GM11168 (cell line): ENCODE data around the gene ARHGAP1.
"Not testable (repeated sequence)": the region's sequence is repeated elsewhere in the genome, so short reads cannot be mapped to it uniquely, and the experiment has no call there.

Experiments used
- in situ Hi-C: fragments of 300-500 bp; cut with MboI; formaldehyde crosslinking; loops from one replicate; pipeline ENCODE4 v1.12.0; 2022; ENCODE audit warnings: low sequenced_read_pairs; ENCODE audit not compliant: unreplicated experiment

The ARHGAP1 gene

DNA sequence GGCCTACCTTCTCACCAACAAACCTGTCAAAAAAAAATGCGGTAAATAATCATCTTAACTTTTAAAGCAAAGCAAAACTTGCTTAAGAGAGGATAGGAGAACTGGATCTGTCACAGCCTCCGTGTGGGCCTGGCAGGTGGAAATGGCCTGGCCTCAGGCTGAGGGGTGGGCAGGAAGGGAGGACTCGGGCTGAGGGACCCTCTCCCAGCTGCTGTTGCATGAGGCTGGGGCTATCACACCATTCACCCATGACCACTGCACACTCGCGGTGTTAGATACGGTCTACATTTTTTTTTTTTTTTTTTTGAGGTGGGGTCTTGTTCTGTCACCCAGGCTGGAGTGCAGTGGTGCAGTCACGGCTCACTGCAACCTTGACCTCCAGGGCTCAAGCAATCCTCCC lies 24.5 kb downstream of the ARHGAP1 start:
- in situ Hi-C loops, result no loop called here

DNA sequence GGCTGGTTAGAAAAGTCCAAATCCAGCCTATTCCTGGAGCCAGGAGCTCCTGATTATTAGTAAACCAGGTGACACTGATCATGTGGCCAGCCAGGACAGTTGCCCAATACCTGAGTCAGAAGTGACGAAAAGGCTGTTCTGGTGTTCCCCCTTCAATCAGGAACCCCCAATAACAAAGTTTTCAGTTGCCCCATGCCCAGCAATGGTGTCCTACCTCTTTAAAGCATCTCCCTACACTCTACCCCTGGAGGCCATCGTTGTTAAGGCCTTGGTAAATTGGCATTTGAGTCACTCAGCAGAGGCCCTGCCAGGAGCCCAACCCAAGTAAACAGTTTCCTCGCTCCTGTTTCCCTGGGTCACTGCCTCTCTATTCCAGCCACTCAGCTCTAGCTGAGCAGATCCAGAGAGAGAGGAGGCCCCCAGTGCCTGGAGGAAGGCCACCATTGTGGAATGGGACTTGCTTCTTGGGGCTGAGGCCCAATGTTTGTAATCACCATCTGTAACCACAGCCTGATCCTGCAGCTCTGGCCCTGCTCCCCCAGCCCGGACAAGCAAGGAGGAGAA lies 25.0 kb downstream of the ARHGAP1 start:
- in situ Hi-C loops, result no loop called here

DNA sequence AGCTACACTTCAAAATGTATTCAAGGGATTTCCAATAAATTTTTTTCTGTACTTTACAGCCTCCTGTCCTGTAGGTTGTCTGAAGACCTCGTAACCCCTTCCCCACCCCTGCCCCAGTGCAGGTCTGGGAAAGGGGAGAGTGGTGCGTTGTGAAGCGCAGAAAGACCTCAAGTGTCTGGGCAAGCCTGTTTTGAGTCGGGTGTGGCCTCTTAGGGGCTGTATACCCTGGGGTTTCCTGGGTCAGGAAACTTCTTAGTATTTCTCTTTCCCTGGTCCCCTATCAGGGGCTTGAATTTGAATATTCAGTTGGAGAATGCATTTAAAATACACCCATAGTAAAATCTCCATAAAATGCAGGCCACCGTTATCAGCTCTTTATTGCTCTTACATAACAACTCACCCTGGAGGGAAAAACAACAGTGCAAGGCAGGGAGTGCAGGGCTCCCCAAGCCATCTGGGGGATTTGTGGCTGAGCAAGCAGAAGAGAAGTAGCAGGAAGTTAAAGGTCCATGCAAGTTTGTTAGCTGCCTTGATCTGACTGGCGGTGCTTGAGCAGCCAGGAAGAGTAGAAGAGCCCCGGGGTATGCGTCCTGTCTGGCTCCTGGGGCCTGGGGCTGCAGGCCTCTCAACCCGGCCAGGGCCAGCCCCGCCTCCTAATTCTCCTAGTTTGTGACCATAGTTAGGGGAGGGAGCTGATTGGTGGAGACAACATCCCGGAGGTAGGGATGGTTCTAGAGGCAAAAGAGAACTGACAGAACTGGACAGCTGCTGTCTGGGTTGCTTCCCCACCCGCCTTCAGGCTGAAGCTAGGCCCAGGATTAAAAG lies 25.7 kb downstream of the ARHGAP1 start:
- in situ Hi-C loops, result no loop called here

DNA sequence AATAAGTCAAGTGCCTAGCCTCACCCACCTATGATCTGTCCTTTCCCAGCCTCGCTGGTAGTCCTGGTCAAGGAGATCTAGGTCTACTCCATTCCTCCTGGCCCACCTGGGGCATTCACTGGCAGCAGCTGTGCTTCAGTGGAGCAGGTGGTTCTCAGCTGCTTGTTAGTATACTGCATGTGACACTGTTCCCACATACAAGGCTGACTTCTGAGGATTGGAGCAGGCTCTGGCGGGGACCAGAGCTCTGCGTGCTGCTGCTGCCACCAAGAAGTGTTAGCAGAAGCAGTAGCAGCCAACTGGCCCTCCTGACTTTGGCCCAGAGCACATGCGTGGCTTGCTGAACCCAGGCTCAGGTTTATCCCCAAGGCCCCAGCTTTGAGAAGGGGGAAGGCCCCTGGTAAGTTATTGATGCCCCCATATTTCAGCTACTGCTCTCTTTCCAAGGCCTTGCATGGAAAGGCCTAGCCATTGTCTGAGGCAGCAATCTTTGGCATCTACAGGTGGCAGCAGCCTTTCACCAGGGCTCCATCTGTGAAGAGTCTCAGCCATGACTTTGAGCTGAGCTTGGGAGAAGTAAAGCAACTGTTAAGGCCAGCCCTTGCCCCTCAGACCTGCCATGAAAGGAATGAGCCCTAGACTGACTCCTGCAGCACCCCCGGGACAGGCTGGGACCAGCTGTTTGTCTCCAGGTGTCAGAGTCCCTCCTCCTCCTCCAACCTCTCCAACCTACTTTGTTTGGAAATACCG lies 26.5 kb downstream of the ARHGAP1 start:
- in situ Hi-C loops, result no loop called here

DNA sequence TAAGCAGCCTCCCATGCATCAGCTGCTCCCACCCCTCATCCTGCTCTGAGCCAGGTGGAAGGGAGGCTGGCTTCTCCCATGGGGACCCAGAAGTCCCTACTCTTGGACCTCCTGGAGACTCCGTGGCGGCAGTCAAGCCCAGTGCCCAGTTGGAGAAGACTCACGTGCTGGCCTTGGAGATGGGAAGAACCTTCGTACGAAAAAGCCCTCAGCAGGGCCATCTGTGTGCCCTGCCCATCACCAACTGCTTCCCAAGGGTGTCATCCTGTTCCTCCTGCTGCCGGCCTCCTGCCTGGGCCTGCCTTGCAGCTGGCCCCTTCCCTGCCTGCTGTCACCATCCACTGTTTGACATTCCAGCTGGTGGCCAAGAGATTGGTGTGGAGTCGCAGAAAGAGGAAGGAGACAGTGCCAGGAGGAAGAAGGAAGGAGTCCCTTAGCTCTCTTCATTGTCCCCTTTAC lies 28.0 kb downstream of the ARHGAP1 start:
- in situ Hi-C loops, result no loop called here

DNA sequence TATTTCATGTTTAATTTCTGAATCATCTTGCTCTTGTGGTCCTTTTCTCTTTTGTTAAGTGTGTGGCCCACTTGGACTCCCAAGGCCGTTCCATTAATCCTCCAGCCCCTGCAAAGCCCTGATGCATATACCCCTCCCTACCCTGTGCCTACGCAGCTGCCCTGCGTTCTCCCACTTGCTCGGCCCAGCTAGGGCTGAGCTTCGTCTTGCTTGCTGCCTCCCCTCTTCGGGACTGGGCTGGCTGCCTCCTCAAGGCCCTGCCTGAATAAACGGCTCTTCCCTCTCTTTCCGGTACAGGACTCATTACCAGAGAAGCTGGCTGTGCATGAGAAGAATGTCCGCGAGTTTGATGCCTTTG lies 28.5 kb downstream of the ARHGAP1 start:
- in situ Hi-C loops, result no loop called here

DNA sequence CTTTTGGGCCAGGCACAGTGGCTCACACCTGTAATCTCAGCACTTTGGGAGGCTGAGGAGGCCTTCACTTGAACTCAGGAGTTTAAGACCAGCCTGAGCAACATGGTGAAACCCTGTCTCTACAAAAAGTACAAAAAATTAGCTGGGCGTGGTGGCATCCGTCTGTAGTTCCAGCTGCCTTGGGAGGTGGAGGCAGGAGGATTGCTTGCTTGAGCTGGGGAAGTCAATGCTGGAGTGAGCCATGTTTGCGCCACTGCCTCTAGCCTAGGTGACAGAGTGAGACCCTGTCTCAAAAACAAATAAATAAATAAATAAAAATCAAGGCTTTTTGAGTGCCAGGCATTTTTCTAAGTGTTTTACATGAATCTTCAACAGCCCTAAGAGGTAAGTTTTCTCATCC lies 29.9 kb downstream of the ARHGAP1 start:
- in situ Hi-C loops, result not testable (repeated sequence)

DNA sequence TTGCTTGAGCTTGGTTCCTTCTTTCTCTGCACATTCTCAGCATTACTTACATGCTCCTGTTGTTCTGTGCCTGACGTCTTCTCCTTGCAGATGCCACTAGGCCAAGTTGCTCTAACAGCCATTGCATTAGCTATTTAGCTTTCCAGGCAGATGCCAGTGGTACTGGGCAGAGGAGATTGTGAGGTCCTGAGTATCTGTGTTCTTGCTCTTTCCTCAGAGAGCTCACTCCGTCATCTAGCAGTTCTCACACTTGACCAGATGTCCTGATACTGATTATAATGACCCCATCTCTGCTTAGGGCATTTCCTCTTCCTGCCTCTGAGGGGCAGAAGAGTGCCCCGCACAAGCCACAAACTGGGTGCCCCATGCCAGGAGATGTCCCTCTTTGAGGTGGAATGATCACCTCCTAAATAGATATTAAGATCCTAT lies 30.7 kb downstream of the ARHGAP1 start:
- in situ Hi-C loops, result no loop called here

DNA sequence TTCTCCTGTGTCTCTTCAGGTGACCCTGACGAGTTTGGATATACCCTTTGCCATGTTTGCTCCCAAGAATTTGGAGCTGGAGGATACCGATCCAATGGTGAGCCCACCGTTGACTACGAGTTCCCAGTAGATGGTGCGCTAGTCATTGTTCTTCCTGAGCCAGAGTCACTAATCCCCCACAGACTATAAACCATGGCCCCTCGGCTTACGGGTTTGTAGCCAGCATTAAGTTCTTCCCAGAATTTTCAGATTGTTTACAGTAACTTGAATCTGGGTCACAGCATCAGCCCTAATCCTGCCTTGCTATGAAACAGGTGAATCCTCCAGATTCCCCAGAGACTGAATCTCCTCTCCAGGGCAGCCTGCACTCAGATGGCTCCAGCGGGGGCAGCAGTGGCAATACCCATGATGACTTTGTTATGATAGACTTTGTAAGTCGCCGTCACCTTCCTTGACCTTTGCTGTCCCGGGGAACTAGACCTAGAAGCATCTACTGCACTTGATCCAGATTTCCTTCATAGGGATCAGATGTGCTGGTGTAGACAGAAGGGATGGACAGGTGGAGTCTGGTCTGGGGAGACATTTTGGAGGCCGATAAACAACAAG lies 31.8 kb downstream of the ARHGAP1 start:
- in situ Hi-C loops, result no loop called here

DNA sequence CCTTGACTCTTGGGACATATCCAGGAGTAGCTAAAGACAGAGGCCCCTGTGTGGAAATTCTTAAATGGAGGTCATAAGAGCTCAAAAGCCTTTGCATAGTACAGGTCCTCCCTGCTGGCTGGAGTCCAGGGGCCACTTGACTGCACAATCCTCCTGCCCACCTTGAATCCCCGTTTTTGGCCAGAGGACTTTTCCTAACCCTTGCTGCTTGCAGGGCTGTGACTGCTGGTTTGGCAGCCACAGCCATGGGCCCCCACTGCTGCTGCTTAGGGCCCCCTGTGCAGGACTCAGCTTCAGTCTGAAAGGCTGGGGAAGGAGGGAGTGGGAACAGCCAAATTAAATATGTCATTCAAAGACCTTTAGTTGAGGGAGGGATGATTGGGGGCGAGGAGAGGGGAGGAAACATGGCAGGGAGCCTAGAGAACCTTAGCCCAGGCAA lies 33.4 kb downstream of the ARHGAP1 start:
- in situ Hi-C loops, result no loop called here

DNA sequence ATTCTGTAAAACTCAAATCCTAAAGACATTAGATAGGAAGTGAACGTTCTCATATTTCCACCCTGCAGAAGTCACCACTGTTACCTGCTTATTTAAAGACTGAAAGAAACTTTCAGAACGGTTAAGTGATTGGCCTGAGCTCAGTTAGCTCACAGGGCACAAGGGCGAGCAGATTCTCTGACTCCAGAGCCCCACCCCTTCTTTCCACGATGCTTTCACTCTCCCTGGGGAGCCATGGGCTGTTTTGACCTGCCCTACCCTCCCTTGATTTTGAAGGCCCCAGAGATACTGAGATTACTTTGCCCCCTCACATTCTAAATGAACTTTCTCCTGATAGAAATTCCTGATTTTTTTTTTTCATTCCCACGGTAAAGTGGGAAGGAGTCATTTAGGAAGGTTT lies 33.9 kb downstream of the ARHGAP1 start:
- in situ Hi-C loops, result no loop called here

DNA sequence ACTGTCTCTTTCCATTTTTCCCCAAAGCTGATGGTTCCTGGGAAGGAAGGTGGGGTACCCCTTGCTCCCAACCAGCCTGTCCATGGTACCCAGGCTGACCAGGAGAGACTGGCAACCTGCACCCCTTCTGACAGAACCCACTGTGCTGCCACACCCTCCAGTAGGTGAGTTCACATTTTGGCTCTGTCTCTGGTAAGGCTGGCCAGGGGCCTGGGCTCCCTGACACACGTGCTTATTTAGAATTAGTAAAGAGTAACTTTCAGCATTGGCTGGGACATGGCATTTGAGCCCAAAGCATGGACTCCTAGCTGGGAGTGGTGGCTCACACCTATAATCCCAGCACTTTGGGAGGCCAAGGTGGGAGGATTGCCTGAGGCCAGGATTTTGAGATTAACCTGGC lies 35.1 kb downstream of the ARHGAP1 start:
- in situ Hi-C loops, result no loop called here

DNA sequence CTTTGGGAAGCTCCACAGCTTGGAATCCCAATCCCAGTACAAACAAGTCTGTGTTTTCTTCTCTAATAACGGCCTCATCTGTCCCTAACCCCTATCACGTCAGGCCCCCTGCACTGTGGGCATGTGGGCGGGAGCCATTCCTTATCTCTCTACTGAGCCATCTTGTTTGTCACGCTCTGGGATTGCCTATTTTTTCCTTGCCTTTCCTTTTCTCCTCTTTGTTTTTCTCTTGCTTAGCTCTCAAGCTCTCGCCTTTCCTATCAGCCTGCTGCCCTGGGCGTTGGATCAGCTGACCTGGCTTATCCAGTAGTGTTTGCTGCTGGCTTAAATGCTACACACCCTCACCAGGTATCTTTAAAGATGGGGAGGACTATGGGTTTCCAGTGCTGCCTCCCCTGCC lies 35.8 kb downstream of the ARHGAP1 start:
- in situ Hi-C loops, result no loop called here

DNA sequence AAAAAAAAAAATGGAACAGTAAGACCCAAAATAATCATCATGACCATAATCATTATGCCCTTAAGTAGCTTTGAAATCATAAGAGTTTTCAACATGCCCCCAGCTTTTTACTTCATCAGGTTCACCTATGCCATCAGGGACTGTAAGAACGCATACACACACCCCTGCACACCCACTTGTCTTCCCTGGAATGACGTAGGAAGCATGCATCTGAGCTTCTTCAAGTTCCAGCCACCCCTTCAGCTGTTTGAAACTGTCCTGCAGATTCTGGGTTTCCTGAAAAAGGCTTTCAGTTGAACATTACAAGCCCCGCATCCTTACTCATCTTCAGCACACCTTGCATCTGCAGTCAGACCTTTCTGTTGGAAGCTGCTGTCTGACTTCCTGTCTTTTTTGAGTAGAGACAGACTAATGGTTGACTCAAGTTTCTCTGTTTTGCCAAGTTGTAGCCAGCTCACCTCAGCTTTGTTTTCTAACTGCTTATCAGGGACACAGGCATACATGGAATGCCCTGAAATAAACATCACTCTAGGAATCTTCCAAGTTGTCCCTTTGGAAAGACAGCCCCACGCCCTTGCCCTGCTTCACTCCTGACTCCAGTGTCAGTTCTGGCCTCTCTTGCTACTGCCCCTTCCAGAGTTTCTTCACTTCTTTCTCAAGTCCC lies 37.0 kb downstream of the ARHGAP1 start:
- in situ Hi-C loops, result no loop called here

DNA sequence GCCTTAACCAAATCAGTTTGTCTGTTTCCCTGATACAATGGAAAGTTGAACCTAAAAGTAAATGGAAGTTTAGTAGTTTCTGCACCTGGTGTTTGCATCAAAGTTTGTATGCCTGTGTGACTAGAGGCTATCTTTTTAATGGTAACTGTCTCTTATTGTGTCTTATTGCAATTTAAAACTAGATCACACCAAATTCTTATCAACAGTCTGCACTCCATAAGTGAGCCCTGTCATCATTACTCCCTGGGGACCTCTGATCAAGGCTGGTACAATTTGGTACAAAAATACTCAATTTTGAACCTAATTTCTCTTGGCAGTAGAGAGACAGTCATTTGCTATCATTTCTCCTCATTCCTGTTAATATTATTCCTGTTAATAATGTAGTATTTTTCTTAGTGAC lies 38.1 kb downstream of the ARHGAP1 start:
- in situ Hi-C loops, result no loop called here

DNA sequence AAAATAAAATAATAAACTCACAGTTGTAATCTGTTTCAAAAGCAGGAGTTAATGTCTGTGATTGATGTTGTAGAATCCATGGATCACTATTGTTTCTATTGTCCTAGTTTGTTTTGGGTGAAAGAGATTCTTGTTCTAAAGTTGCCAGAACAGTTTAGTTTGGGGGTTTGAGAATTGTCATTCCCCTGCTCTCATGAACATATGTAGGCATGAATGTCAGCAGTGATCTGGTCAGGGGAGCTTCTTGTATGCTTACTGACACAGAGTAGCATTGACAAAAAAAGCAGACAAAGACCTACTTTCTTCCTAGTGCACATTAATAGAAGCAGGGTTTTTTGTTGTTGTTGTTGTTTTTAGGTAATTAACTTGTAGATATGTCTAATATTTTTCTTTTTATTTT lies 38.6 kb downstream of the ARHGAP1 start:
- in situ Hi-C loops, result no loop called here

DNA sequence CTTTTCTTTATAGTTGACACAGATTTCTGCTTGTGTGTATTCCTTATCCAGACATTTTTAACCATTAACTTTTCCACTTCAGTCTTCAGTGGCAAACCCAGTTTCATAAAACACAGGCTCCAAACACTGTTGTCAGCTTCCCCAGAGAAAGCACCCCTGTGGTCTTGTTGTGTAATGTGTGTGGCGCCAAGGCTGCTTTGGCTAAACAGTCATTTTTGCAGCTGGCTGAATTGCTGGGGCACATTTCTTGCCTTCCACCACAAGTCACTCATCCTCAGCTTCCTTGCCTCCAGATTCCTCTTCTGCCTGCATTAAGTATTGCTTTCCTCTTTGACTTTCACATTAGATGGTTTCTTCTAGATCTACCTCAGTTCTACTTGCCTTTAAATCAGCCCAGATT lies 40.5 kb downstream of the ARHGAP1 start:
- in situ Hi-C loops, result no loop called here

DNA sequence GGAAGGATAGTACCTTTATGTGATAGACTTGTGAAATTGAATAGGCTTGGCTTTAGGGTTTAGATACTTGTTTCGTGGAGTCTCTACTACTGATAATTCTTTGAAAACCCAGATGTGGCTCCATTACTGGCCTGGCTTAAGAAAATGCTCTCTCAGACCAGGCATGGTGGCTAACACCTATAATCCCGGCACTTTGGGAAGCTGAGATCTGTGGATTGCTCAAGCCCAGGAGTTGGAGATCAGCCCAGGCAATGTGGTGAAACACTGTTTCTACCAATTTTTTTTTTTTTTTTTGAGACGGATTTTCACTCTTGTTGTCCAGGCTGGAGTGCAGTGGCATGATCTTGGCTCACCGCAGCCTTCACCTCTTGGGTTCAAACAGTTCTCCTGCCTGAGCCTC lies 42.2 kb downstream of the ARHGAP1 start:
- in situ Hi-C loops, result no loop called here

DNA sequence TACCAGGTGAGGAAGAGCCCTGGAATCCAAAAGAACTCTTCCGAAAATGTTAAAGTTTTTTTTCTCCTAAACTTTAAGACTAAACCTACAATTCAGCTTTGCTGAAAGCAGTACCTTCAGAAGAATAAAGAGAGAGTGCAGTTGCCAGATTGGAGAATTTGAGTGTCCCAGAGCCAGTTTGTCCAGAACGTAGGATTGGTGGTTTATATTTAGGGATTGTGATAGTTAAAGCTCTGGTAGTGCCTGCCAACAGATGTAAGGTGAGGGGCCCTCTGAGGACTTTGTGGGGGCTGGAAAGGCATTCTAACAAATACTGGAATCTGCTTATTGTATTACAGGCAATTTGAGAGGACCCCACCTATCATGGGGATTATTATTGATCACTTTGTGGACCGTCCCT lies 43.2 kb downstream of the ARHGAP1 start:
- in situ Hi-C loops, result no loop called here

DNA sequence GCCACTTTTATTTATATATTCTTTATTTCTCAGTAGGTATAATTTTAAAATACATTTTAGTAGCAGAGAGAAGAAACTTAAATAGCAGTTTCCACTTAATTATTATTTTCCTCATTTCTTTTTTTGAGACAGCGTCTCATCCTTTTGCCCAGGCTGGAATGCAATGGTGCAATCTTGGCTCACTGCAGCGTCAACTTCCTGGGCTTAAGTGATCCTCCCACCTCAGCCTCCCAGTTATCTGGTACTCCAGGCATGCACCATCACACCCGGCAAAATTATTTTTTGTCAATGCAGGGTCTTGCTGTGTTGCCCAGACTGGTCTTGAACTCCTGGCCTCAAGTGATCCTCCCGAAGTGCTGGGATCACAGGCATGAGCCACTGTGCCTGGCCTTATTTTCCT lies 44.8 kb downstream of the ARHGAP1 start:
- in situ Hi-C loops, result no loop called here
